AG09309 (cell line): ENCODE results near the gene CHAF1A.

Experiments used
- DNase-seq: peaks from one replicate; pipeline ENCODE4 v3.0.0-alpha.2; 2010; ENCODE audit warnings: low read depth
- H3K4me3 ChIP-seq: 2 replicates; pipeline ENCODE4 v1.5.1; 2011; ENCODE audit warnings: mild to moderate bottlenecking, low read depth, low read length, moderate library complexity; ENCODE audit not compliant: control insufficient read depth
- TF ChIP-seq, protein P1 (sequence below): IDR thresholded peaks from 2 replicates; pipeline ENCODE4 v1.5.1; 2011; ENCODE audit warnings: mild to moderate bottlenecking, low read depth, low read length, inconsistent platforms; ENCODE audit not compliant: insufficient read depth, control insufficient read depth; ENCODE audit errors: missing control alignments

Gene CHAF1A

DNA sequence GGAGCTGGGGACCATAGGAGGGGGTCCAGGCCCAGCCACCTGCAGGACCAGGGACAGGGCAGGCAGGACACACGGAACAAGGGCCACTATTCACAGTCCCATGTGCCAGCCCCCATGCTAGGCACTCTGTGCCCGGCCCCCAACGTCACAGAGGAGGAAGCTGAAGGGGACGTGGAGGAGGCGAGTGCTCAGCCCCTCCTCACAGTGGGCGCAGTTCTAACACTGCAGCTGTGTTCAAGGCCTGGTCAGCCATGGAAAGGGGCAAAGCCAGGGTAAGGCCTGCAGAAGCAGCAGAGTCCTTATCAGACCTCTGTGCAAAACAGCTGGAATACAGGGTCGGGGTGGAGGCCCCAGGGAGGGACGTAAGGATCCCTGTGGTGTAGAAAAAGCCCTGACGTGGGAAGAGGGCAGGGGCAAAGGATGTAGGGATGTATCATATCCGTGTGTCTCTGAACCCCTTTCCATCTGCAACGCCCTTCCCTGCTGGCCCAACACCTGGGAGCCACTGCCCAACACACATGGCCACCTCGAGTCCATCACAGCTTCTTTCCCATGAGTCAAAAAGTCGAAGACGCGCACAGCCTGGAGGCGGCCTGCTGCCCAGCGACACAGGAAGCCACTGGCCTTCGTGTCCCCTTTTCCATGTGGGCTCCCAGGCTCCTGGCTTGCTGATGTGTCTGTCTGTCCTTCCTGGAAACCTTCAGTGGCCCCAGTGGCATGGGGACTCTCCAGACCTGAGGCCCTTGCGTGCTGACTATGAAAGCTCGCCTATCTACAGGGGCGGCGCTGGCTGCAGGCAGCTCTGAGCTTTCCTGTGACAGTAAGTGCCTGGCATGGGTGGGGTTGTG, 30.1 kb upstream of the CHAF1A start:
- H3K4me3 ChIP-seq = no peak overlapping the region
- TF ChIP-seq, protein P1, sequence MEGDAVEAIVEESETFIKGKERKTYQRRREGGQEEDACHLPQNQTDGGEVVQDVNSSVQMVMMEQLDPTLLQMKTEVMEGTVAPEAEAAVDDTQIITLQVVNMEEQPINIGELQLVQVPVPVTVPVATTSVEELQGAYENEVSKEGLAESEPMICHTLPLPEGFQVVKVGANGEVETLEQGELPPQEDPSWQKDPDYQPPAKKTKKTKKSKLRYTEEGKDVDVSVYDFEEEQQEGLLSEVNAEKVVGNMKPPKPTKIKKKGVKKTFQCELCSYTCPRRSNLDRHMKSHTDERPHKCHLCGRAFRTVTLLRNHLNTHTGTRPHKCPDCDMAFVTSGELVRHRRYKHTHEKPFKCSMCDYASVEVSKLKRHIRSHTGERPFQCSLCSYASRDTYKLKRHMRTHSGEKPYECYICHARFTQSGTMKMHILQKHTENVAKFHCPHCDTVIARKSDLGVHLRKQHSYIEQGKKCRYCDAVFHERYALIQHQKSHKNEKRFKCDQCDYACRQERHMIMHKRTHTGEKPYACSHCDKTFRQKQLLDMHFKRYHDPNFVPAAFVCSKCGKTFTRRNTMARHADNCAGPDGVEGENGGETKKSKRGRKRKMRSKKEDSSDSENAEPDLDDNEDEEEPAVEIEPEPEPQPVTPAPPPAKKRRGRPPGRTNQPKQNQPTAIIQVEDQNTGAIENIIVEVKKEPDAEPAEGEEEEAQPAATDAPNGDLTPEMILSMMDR = no peak
- no peak for DNase-seq

DNA sequence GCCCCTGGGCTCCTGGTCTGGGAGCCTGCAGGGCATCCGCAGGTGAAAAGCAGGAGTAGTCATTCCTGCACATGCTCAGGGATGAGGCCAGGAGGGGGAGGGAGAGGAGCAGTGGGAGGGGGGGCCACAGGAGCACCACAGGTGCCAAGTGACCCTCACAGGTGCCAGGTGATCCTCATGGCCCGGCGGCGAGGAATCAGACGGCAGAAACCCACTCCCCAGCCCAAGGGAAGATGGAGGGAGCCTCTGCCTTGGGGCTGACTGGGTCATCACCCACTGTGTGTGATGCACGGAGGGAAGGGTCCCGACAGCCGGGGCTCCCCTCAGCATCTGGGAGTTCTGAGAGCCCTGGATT, 29.4 kb upstream of the CHAF1A start:
- TF ChIP-seq, protein P1 = no peak
- no peak for DNase-seq
- H3K4me3 ChIP-seq = no peak overlapping the region

DNA sequence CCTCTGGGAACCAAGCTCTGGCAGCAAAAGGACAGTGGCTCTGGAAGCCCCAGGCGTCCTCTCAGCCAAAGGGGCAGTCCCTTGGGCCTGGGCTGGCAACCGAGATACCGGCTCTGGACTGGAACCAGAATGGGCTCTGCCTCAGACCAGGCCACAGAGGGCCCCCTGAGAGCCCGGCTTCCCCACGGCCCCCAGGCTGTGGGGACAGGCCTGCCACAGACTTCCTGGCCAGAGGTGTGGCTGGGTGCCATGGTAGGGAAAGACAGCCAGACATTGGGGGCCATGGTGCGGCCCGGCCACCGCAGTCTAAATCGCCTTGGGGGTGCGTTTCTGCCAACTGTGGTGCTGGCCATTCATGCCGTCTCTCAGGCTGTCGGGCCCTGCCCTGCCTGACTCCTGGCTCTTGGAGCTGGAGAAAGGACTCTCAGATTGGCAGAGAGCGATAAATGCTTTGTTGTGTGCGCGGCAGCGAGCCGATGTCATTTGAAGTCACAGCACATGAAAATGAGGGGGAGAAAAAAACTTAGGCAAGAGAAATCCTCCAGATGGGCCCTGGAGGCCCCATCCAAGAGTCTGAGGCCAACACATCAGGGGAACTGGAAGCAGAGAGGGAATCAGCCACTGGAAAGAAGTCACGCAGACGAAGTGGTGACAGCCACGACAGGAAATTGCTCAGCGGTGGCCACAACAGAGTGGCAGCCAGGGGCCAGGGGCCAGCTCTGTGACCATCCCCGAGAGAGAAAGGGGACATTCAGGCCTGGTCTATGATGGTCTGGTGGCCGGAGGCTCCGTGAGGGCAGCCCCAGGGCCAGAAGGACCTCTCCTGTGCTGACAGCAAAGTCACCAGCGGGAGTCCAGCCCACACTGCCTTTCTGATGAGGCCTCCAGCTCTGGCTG, 28.6 kb upstream of the CHAF1A start:
- H3K4me3 ChIP-seq = no peak overlapping the region

DNA sequence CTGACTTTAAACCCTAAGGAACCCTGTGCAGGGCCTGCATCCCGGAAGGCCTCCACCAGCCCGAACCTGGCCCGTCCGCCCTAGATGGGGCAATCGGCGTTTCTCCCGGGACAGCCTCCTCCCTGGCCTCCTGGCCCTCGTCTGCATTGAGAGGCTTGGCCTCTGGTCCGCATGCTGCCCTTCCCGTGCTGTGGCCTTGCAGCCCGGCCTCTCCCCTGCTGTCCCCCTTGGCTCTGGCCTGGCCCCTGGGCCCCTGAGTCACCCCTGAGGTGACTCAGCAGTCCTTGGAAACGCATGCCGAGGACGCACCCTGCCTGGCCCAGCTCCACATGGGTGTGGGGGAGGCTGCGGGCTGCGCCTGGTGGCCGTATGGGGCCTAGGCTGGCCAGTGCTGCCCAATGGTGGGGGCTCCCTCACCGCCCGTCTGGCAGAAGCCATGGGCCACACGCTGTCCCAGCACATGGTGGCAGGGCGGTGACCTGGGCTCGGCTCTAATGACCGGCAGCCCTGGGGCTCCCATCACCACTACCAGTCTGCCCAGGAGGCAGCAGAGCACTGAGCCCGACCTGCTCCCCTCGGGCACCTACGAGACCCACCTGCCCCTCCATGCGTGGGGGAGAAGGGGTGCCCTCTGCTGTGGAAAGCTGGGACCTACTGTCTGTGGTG, 27.8 kb upstream of the CHAF1A start:
- DNase-seq = peak; percentile 44
- TF ChIP-seq, protein P1 = peak; percentile 12
- H3K4me3 ChIP-seq = no peak overlapping the region

More for the DNA sequence above, 28.6 kb upstream of the CHAF1A start:
- TF ChIP-seq, protein P1 = no peak
- no peak for DNase-seq

DNA sequence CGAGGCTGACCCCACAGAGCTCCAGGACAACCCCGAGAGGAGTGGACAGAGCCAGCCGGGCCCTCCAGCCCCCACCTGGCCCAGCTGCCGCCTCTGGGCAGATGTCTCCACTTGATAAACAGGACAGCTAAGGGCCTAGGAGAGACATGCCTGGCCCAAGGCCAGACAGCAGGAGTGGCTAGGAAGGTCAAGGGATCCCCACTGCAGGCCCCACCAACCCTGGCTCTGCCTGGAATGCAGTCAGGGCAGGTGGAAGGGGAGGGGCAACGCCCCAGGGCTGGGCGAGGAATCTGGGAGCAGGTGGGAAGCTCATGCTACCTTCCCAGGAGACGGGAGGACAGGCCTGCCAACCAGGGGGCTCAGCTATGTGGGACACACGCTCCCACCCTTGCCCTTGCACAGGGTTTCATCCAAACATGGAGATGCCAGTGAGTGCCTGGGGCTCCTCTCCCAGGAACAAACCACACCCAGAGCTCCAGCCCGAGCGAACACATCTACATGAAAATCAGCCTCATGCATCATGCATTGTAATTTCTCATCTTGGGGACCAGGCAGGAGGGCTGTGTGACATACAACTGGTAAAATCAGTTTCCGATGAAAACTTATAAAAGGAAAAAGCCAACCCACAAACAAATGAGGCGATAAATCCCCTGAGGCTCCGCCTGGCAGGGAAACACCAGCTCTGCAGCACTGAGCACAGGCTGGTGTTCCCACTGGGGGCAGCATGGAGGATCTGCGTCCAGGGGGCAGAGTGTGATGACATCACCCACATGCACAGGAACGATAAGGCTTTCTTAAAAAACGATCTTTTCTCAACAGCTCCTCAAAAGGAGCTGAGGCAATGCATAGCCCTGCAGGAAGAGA, 27.0 kb upstream of the CHAF1A start:
- peak; percentile 49 for DNase-seq
- no peak overlapping the region for H3K4me3 ChIP-seq
- TF ChIP-seq, protein P1 = peak; percentile 62

DNA sequence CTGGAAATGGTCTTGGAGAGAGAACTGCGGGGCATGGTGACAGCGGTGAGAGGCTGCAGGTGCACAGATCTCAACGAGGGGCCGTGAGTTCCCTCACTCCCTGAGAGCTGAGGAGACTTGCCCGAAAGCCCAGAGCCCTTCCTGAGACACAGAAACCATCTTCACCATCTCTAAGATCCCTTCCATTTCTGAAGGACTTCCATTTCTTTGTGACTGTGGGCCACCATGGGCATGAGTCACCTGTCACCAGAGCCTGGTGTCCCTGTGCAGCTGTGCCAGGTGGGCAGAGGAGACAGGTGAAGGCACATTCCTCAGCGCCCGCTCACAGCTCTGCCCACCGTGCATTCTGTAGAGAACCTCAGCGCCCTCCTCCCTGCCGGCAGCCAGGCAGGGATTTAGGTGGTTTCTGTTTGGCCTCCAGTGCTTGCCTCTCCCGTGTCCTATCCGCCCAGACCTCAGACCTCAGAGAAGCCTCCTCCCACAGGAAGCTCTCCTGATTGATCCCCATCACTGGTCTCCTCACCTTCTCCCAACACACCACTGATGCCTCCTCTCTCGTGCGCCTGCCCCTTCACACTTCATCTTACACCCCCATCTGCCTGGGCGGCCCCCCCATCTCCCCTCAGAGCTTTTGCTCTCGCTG, 26.3 kb upstream of the CHAF1A start:
- H3K4me3 ChIP-seq = no peak overlapping the region
- DNase-seq = no peak
- TF ChIP-seq, protein P1 = no peak
